Stimulated activated CD4-positive, alpha-beta T cell treated with anti-CD3 and anti-CD28 coated beads, TNF-alpha, amount 100 ng/mL, for 48 hours (primary cell): ENCODE results near the gene MET.

Experiments
- DNase-seq, 3 donors: peaks; one replicate each; pipeline ENCODE4 v3.0.0-alpha.2; 2020; ENCODE audit warnings: low read depth in 3 of 3

Gene MET

GRCh38 chr7:116783666-116784318 lies 111.8 kb downstream of the MET start:
- no peak for DNase-seq

GRCh38 chr7:116784647-116785046 lies 112.7 kb downstream of the MET start:
- no peak for DNase-seq

GRCh38 chr7:116785843-116786242 lies 113.8 kb downstream of the MET start:
- no peak for DNase-seq

- peak in 2 of 3 donors; percentile 2 to 8 for DNase-seq
These were observed 114.9 kb downstream of the MET start for GRCh38 chr7:116786791-116787443.

- DNase-seq: no peak
These were observed 115.9 kb downstream of the MET start for GRCh38 chr7:116787881-116788280.

GRCh38 chr7:116788572-116789197 lies 116.7 kb downstream of the MET start:
- DNase-seq: no peak

- DNase-seq: no peak
These were observed 118.0 kb downstream of the MET start for GRCh38 chr7:116790025-116790424.

GRCh38 chr7:116792813-116793212 lies 120.8 kb downstream of the MET start:
- DNase-seq: no peak

- DNase-seq: no peak
These were observed 121.9 kb downstream of the MET start for GRCh38 chr7:116793795-116794340.

GRCh38 chr7:116796471-116796870 lies 124.5 kb downstream of the MET start:
- DNase-seq: no peak

- DNase-seq: no peak
These were observed 125.6 kb downstream of the MET start for GRCh38 chr7:116797612-116798011.

- no peak for DNase-seq
These were observed 126.2 kb downstream of the MET start for GRCh38 chr7:116798232-116798631.

- DNase-seq: no peak
These were observed 127.9 kb downstream of the MET start for GRCh38 chr7:116799916-116800315.

- no peak for DNase-seq
These were observed 128.6 kb downstream of the MET start for GRCh38 chr7:116800594-116800993.

GRCh38 chr7:116801092-116801710 lies 129.2 kb downstream of the MET start:
- DNase-seq: no peak

GRCh38 chr7:116802144-116802745 lies 130.2 kb downstream of the MET start:
- no peak for DNase-seq

GRCh38 chr7:116802746-116803152 lies 130.8 kb downstream of the MET start:
- DNase-seq: peak in 2 of 3 donors; percentile 4 to 13

- no peak for DNase-seq
These were observed 132.5 kb downstream of the MET start for GRCh38 chr7:116804471-116804870.

GRCh38 chr7:116805100-116805544 lies 133.1 kb downstream of the MET start:
- no peak for DNase-seq

GRCh38 chr7:116806046-116806944 lies 134.3 kb downstream of the MET start:
- DNase-seq: no peak
